Esophagus squamous epithelium (tissue), 5 donors: Measurements from ENCODE around the gene MKNK2. TPM values are rescaled to one million over a fixed set of nuclear protein-coding genes. Genes with fewer than 3 reads are reported as not detected.

Source experiments
- DNase-seq: peaks from one replicate; lab custom pipeline; 2025; lab: John Stamatoyannopoulos, UW
- H3K27ac ChIP-seq, 4 donors: fragments of 200-600 bp; sonication (generic); one replicate each; pipeline ENCODE4 v1.5.1; 2016 to 2019; ENCODE audit warnings: mild to moderate bottlenecking in 1 of 4
- H3K27me3 ChIP-seq, 4 donors: fragments of 200-600 bp; sonication (generic); 1 replicate in 3 of 4; 2 replicates in 1 of 4; pipeline versions ENCODE4 v1.5.1 to v1.6.0; 2017 to 2021; ENCODE audit warnings: antibody characterized with exemption in 1 of 4
- H3K36me3 ChIP-seq, 3 donors: fragments of 200-600 bp; sonication (generic); one replicate each; pipeline ENCODE4 v1.5.1; 2016 to 2019
- H3K4me1 ChIP-seq, 3 donors: fragments of 200-600 bp; sonication (generic); one replicate each; pipeline ENCODE4 v1.5.1; 2017 to 2019
- H3K4me3 ChIP-seq, 4 donors: fragments of 200-600 bp; sonication (generic); 1 replicate in 3 of 4; 2 replicates in 1 of 4; pipeline ENCODE4 v1.5.1; 2016 to 2019; ENCODE audit warnings: mild to moderate bottlenecking in 2 of 4, moderate library complexity in 1 of 4
- H3K9me3 ChIP-seq, 3 donors: fragments of 200-600 bp; sonication (generic); one replicate each; pipeline ENCODE4 v1.5.1; 2016 to 2019
- CTCF ChIP-seq, 6 experiments: fragments of 450-650 bp in 4 of 6; fragments of 200-600 bp in 2 of 6; sonication (generic) in 2 of 6; IDR thresholded peaks; one replicate each; pipeline ENCODE4 v1.5.1; 2016 to 2019; ENCODE audit warnings: antibody characterized with exemption in 6 of 6, mild to moderate bottlenecking in 4 of 6, moderate library complexity in 4 of 6
- POLR2A ChIP-seq, 4 donors: fragments of 450-650 bp; IDR thresholded peaks; one replicate each; pipeline ENCODE4 v1.6.1; 2017; ENCODE audit warnings: antibody characterized with exemption in 4 of 4, mild to moderate bottlenecking in 4 of 4, moderate library complexity in 3 of 4
- WGBS, 2 donors: methylation state at CpG; one replicate each; pipeline ENCODE4 v1.1.5; 2018; 5-methylcytosine and 5-hydroxymethylcytosine counted together
- intact Hi-C: fragments of 100-400 bp; cut with DNase I; formaldehyde crosslinking; loops from one replicate; pipeline ENCODE4 v1.15.0; 2022
- total RNA-seq, 4 donors: library from RNA; depleted of rRNA; stranded (reverse); fragments of >200 nt; gene quantifications; one replicate each; pipeline ENCODE4 v1.1.0, GENCODE V29; 2016
- donor health status: DM: yes; HTN: yes; CAD: no.

The MKNK2 gene
- total RNA-seq, 4 donors from 2014 or later: 147 to 300 (median 189) TPM

DNA sequence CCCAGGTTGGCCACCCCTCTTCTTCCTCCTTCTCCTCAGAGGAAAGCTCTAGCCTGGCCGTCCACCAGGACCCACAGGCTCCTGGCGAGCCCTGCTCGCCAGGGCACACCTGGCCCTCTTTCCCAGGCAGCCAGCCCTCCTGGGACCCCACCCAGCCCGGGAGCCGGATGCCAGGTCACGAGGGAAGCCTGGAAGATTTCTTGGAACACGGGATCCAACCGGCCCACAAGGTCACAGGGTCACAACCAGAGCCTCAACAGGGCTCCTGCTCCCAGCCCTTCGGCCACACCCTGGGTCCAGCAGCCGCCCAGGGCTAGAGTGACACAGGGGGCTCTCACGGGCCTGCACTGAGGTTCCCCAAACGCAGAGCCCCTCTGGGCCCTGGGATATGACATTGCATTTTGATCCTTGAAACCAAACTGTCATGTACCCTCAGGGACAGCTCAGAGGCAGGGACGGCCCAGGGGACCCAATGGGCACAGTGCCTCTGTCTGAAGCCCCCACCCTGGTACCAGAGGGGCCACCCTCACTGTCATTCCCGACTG, 5.5 kb downstream of the MKNK2 start:
- Histone ChIP-seq H3K27ac (peak overlapping the region; percentile 81 to 99 (median 98)), H3K4me1 (peaks cover 85 to 95% (median 86%) of the 10 kb centered on the region in 3 donors), H3K36me3 (peaks cover 31 to 85% (median 47%) of the 10 kb centered on the region in 3 donors), H3K4me3 (peak overlapping the region in 3 of 4 donors; percentile 16 to 99 (median 97)), H3K27me3 (no peaks in the 10 kb centered on the region), H3K9me3 (no peaks in the 10 kb centered on the region)
- WGBS, 2 donors: 40% methylated on average over 2 of the region's 14 CpGs; no CpG with 5 or more reads in 1 of the 2 donors
- TF ChIP-seq CTCF (IDR thresholded peaks at IDR 0.05) (no peak), POLR2A (IDR thresholded peaks at IDR 0.05) (peak in 1 of 4 donors; percentile 20)
- DNase-seq: no peak
- intact Hi-C loops: no loop called here

DNA sequence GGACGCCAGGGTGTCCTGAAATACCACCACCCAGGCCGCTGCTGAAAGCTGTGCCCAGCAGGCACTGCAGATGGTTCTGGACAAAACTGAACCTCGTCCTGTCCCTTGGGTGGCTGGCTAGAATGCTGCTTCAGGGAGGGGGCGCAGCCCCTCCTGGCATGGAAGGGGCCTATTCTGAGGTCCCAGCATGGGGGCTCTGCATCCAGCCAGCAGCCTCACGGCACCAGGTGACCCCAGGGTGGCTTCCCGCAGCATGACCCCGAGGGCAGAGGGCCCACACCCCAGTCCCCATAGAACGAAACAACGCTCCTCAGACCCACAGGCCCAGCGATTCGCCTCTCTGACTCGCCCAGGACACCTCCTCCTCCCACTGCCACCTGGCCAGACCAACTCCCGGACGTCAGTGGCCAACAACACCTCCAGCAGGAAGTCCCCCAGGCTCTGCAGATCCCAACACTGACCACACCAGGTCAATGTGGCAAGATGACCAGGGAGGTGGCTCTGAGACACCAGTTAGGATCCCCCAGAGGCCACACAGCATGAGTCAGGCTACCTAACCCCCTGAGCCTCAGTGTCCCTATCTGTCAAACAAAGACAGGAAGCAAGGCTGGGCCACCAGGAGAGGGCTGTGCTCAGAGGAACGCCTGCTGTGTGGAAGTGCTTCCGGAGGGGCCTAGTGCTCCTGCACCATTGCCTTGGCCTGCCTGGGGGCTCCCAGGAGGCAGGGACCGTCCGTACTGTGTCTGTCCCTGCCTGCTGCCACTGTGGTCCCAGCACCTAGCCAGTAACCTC, 6.1 kb downstream of the MKNK2 start:
- H3K4me1 ChIP-seq: peaks cover 90 to 100% (median 90%) of the 10 kb centered on the region in 3 donors
- peak overlapping the region; percentile 81 to 99 (median 98) for H3K27ac ChIP-seq
- peak overlapping the region in 1 of 4 donors; percentile 27 for H3K4me3 ChIP-seq
- no peaks in the 10 kb centered on the region for H3K9me3 ChIP-seq
- WGBS, 2 donors: 64 to 78% methylated on average over 3 of the region's 18 CpGs
- TF ChIP-seq CTCF (IDR thresholded peaks at IDR 0.05): no peak
- no peak for TF ChIP-seq POLR2A (IDR thresholded peaks at IDR 0.05)
- peaks cover 37 to 92% (median 53%) of the 10 kb centered on the region in 3 donors for H3K36me3 ChIP-seq
- DNase-seq: no peak
- intact Hi-C loops: no loop called here
- H3K27me3 ChIP-seq: no peaks in the 10 kb centered on the region

DNA sequence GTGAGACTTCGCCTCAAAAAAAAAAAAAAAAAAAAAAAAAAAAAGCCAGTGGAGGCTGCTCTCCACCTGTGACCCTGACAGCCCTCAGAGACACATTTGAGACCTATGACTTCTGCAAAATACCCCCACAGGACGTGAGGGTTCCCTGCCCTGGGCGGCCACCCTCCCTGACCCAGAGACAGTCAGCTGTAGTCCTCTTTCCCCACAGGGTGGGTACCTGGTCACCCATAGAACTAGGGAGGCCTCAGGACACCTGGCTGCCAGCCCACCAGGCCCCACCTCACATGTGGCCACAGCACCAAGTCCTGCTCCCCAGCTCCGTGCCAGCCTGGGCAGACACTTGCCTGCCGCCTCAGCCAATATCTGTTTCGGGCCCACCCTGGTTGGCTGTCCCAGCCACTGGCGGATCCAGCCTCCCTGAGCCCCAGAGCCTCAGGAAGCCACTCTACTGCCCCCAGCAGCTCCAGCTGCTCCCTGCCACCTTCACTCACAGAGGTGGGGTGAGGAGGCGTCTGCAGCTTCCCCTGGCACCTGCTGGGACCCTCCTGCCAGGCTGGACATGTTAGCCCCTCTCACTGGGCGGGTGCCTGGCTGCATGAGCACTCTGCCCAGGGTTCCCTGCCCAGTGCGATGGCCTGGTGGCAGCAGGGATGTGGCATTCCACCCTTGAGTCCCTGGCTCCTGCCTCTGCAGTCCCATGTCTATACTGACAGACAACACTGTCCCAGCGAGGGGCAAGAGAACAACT, 6.9 kb downstream of the MKNK2 start:
- 72 to 90% methylated on average over 3 of the region's 11 CpGs for WGBS, 2 donors
- Histone ChIP-seq H3K36me3 (peaks cover 44 to 96% (median 61%) of the 10 kb centered on the region in 3 donors), H3K27ac (peak overlapping the region; percentile 81 to 99 (median 98)), H3K9me3 (no peaks in the 10 kb centered on the region), H3K4me3 (no peak overlapping the region), H3K4me1 (peaks cover 84 to 100% (median 85%) of the 10 kb centered on the region in 3 donors), H3K27me3 (no peaks in the 10 kb centered on the region)
- DNase-seq: no peak
- TF ChIP-seq CTCF (IDR thresholded peaks at IDR 0.05) (no peak), POLR2A (IDR thresholded peaks at IDR 0.05) (no peak)
- intact Hi-C loops: no loop called here

DNA sequence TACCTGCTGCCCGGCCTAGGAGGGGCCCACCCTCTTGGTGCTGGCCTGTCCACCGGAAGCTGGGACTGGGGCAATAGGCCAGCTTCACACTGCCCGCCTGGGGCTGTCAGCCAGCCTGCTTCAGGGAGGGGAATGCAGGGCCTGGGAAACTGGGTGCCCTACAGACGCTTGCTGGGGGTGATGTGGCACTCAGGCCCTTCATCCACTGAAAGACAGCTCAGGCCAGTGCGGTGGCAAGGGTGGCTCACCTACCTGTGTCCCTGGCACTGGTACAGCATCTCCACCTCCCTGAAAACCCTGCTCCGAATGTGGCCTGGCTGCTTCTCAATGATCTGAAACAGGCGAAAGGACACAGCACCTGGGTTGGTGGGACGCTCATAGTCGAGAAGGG, 7.8 kb downstream of the MKNK2 start:
- DNase-seq: no peak
- Histone ChIP-seq H3K36me3 (peaks cover 51 to 96% (median 62%) of the 10 kb centered on the region in 3 donors), H3K9me3 (no peaks in the 10 kb centered on the region), H3K4me3 (peak overlapping the region in 1 of 4 donors; percentile 12), H3K4me1 (peaks cover 76 to 100% (median 76%) of the 10 kb centered on the region in 3 donors), H3K27ac (peak overlapping the region; percentile 89 to 99 (median 98)), H3K27me3 (no peaks in the 10 kb centered on the region)
- TF ChIP-seq POLR2A (IDR thresholded peaks at IDR 0.05) (no peak), CTCF (IDR thresholded peaks at IDR 0.05) (no peak)
- 20 to 80% methylated on average over 1 to 2 of the region's 9 CpGs for WGBS, 2 donors
- intact Hi-C loops: no loop called here
